Measurements from ENCODE around the gene ZNF324B.

DNA sequence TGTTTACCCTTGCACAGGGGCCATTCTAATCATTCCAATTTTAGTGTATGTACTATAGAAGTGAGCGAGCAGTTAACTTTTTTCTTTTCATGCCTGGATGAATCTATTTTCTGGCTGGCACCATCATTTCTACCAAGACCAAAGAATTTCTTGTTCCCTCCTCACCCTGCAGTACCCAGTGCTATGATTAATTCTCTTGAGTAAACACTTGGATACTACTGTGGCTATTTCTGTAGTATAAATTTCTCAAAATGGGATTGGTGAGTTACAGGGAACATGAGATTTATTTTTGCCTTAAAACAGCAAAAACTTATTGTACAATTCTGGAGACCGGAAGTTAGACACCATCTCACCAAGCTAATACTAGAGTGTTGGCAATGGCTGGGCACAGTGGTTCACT lies 32.4 kb downstream of the ZNF324B start:
- no peak for TF ChIP-seq FOS (IDR thresholded peaks at IDR 0.05; ENCODE audit: borderline replicate concordance, extremely low read depth, insufficient read length)
- TF ChIP-seq CTCF (IDR thresholded peaks at IDR 0.05 in 2 of 3, conservative IDR thresholded peaks at IDR 0.05 in 1 of 3; ENCODE audit: control insufficient read depth in 2 of 3, extremely low read depth in 1 of 3, insufficient read depth in 1 of 3, low read depth in 3 of 3, low read length in 3 of 3) = no peak
- TF ChIP-seq RCOR1 (conservative IDR thresholded peaks at IDR 0.05; ENCODE audit: low read depth, low read length) = no peak
- TF ChIP-seq ATF3 (IDR thresholded peaks at IDR 0.05; ENCODE audit: borderline replicate concordance, extremely low read depth, low read depth, low read length) = no peak
- no peak for TF ChIP-seq CHD2 (IDR thresholded peaks at IDR 0.05; ENCODE audit: borderline replicate concordance, low read depth, low read length)
- no peak for TF ChIP-seq POLR2AphosphoS5 (IDR thresholded peaks at IDR 0.05; ENCODE audit: low read length)
